ENCODE data around the gene CXCL14.

DNA sequence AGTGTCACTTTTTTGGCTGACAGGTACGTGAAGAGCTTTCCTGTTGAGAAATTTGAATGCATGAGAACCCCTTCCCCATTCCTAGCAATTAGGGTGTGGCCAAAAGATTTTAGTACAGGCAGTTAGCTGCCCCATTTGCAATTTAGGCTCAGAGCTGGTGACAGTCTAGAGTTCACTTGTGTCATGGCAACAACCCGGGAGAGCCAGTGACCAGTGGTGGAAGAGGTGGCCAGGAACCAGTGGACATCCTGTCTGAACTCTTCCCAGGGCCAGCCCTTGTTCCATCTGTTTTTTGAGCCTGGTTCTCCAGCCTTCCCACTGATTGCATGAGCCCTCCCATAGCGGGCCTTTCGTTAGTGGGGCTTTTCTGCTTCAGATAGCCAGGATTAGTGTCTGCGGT lies 40.5 kb downstream of the CXCL14 start:
- TF ChIP-seq CTCF (IDR thresholded peaks at IDR 0.05) (no peak), EZH2 (IDR thresholded peaks at IDR 0.05; ENCODE audit: borderline replicate concordance, insufficient read depth, low read depth, low read length, poor library complexity, severe bottlenecking) (no peak)

All from B cell (primary cell).